Adrenal gland (tissue), 5 donors: ENCODE measurements around the gene TUFM.

Experiments used
- POLR2A ChIP-seq, 2 donors: fragments of 450-650 bp; IDR thresholded peaks; one replicate each; pipeline ENCODE4 v1.6.1; 2017; ENCODE audit warnings: antibody characterized with exemption in 2 of 2, mild to moderate bottlenecking in 2 of 2, moderate library complexity in 1 of 2
- TF ChIP-seq, protein P1 (sequence below), 6 experiments: fragments of 450-650 bp in 4 of 6; fragments of 200-600 bp in 2 of 6; sonication (generic) in 1 of 6; IDR thresholded peaks; 1 replicate in 5 of 6; 2 replicates in 1 of 6; pipeline versions ENCODE4 v1.5.1 to v1.8.0; 2016 to 2021; ENCODE audit warnings: antibody characterized with exemption in 6 of 6, mild to moderate bottlenecking in 2 of 6, moderate library complexity in 1 of 6
- donor health status: DM: no; HTN: no; CAD: no.

- TF ChIP-seq, protein P1, sequence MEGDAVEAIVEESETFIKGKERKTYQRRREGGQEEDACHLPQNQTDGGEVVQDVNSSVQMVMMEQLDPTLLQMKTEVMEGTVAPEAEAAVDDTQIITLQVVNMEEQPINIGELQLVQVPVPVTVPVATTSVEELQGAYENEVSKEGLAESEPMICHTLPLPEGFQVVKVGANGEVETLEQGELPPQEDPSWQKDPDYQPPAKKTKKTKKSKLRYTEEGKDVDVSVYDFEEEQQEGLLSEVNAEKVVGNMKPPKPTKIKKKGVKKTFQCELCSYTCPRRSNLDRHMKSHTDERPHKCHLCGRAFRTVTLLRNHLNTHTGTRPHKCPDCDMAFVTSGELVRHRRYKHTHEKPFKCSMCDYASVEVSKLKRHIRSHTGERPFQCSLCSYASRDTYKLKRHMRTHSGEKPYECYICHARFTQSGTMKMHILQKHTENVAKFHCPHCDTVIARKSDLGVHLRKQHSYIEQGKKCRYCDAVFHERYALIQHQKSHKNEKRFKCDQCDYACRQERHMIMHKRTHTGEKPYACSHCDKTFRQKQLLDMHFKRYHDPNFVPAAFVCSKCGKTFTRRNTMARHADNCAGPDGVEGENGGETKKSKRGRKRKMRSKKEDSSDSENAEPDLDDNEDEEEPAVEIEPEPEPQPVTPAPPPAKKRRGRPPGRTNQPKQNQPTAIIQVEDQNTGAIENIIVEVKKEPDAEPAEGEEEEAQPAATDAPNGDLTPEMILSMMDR (IDR thresholded peaks at IDR 0.05): no peak
- TF ChIP-seq POLR2A (IDR thresholded peaks at IDR 0.05): no peak
Measured at GRCh38 chr16:28872952-28873351, 26.8 kb upstream of the TUFM start.
